OCI-LY1 (cell line): ENCODE results near the gene B3GAT1.

Source experiments
- H2AFZ ChIP-seq: fragments of 200-600 bp; sonication (generic), shearing (Covaris generic); 2 replicates; pipeline ENCODE4 v1.6.0; 2014; ENCODE audit warnings: antibody characterized with exemption, mild to moderate bottlenecking, low read length
- H3F3A ChIP-seq: fragments of 200-600 bp; sonication (generic), shearing (Covaris generic); 2 replicates; pipeline ENCODE4 v1.6.0; 2014; ENCODE audit warnings: mild to moderate bottlenecking, antibody characterized with exemption, low read length, moderate library complexity; ENCODE audit not compliant: insufficient read depth
- H3K27ac ChIP-seq: fragments of 200-600 bp; sonication (generic); 2 replicates; pipeline ENCODE4 v1.5.1; 2014; ENCODE audit warnings: low read length, mixed run types, mild to moderate bottlenecking, low read depth; ENCODE audit not compliant: poor library complexity, severe bottlenecking
- H3K27me3 ChIP-seq: fragments of 200-600 bp; sonication (generic); 2 replicates; pipeline ENCODE4 v1.6.0; 2014; ENCODE audit warnings: antibody characterized with exemption, mild to moderate bottlenecking, low read length, moderate library complexity; ENCODE audit not compliant: insufficient read depth
- H3K36me3 ChIP-seq: fragments of 200-600 bp; sonication (generic); 2 replicates; pipeline ENCODE4 v1.6.1; 2014; ENCODE audit warnings: mild to moderate bottlenecking, antibody characterized with exemption, low read length, moderate library complexity, mixed read lengths; ENCODE audit not compliant: insufficient read depth
- H3K4me1 ChIP-seq: fragments of 200-600 bp; sonication (generic); 2 replicates; pipeline ENCODE4 v1.5.1; 2014; ENCODE audit warnings: mild to moderate bottlenecking, low read length, moderate library complexity; ENCODE audit not compliant: insufficient read depth, severe bottlenecking
- H3K4me2 ChIP-seq: fragments of 200-600 bp; sonication (generic), shearing (Covaris generic); 2 replicates; pipeline ENCODE4 v1.6.1; 2014; ENCODE audit warnings: low read length
- H3K4me3 ChIP-seq: fragments of 200-600 bp; sonication (generic); 2 replicates; pipeline ENCODE4 v1.5.1; 2014; ENCODE audit warnings: low read length, low read depth, mild to moderate bottlenecking, mixed read lengths; ENCODE audit not compliant: poor library complexity, severe bottlenecking
- H3K79me2 ChIP-seq: fragments of 200-600 bp; shearing (Covaris generic); 2 replicates; pipeline ENCODE4 v1.6.1; 2016; ENCODE audit warnings: mixed run types, low read length, mixed read lengths; ENCODE audit not compliant: insufficient read depth
- H3K9ac ChIP-seq: fragments of 200-600 bp; sonication (generic), shearing (Covaris generic); 2 replicates; pipeline ENCODE4 v1.6.1; 2014; ENCODE audit warnings: mild to moderate bottlenecking, low read length, mixed read lengths
- H3K9me2 ChIP-seq: fragments of 200-600 bp; sonication (generic), shearing (Covaris generic); 2 replicates; pipeline ENCODE4 v1.6.1; 2014; ENCODE audit warnings: low read depth, mild to moderate bottlenecking, low read length, mixed read lengths
- H3K9me3 ChIP-seq: fragments of 200-600 bp; shearing (Covaris generic); 2 replicates; pipeline ENCODE4 v1.6.1; 2014; ENCODE audit warnings: low read length, mixed read lengths
- H4K20me1 ChIP-seq: fragments of 200-600 bp; sonication (generic), shearing (Covaris generic); 2 replicates; pipeline ENCODE4 v1.6.0; 2016; ENCODE audit warnings: mild to moderate bottlenecking, low read length; ENCODE audit not compliant: insufficient read depth
- EZH2 ChIP-seq: fragments of 200-600 bp; sonication (generic), shearing (Covaris generic); IDR thresholded peaks from 2 replicates; pipeline ENCODE4 v1.8.0; 2017; ENCODE audit warnings: borderline replicate concordance, mixed run types, mild to moderate bottlenecking, antibody characterized with exemption, low read length, moderate library complexity, mixed read lengths
- TF ChIP-seq, protein P1 (sequence below): fragments of 200-600 bp; sonication (generic), shearing (Covaris generic); IDR thresholded peaks from 2 replicates; pipeline ENCODE4 v1.5.1; 2017; ENCODE audit warnings: mild to moderate bottlenecking, antibody characterized with exemption, low read length, moderate library complexity, mixed read lengths

The B3GAT1 gene

DNA sequence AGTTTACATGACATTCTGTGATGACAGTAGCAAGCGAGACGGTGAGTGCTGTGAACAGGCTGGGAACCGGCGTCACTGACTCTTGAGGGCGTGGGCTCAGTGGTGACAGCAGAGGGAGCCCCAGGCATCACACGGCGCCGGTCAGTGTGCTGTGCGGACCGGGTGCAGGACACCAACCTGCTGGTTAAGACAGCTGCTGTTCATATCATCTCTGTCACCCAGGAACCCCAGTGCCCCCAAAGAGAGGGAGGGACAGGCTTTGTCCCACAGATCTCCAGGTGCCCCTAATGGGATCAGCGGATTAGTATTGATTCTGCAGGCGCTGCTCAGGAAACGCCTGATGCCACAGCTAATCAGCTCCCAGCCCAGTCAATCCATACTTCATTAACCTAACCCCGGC, 18.4 kb downstream of the B3GAT1 start:
- H3F3A ChIP-seq, result no peaks in the 10 kb centered on the region
- no peak overlapping the region for H3K27ac ChIP-seq
- H3K4me2 ChIP-seq, result no peak overlapping the region
- H3K4me3 ChIP-seq, result no peak overlapping the region
- H3K27me3 ChIP-seq, result no peaks in the 10 kb centered on the region
- H3K9me3 ChIP-seq, result no peaks in the 10 kb centered on the region
- H3K36me3 ChIP-seq, result no peaks in the 10 kb centered on the region
- no peaks in the 10 kb centered on the region for H3K9me2 ChIP-seq
- H4K20me1 ChIP-seq, result no peaks in the 10 kb centered on the region
- H2AFZ ChIP-seq, result no peak overlapping the region
- no peaks in the 10 kb centered on the region for H3K79me2 ChIP-seq
- TF ChIP-seq, protein P1, sequence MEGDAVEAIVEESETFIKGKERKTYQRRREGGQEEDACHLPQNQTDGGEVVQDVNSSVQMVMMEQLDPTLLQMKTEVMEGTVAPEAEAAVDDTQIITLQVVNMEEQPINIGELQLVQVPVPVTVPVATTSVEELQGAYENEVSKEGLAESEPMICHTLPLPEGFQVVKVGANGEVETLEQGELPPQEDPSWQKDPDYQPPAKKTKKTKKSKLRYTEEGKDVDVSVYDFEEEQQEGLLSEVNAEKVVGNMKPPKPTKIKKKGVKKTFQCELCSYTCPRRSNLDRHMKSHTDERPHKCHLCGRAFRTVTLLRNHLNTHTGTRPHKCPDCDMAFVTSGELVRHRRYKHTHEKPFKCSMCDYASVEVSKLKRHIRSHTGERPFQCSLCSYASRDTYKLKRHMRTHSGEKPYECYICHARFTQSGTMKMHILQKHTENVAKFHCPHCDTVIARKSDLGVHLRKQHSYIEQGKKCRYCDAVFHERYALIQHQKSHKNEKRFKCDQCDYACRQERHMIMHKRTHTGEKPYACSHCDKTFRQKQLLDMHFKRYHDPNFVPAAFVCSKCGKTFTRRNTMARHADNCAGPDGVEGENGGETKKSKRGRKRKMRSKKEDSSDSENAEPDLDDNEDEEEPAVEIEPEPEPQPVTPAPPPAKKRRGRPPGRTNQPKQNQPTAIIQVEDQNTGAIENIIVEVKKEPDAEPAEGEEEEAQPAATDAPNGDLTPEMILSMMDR, result no peak
- TF ChIP-seq EZH2, result no peak
- H3K4me1 ChIP-seq, result no peaks in the 10 kb centered on the region
- no peak overlapping the region for H3K9ac ChIP-seq

- H3K9me3 ChIP-seq, result no peaks in the 10 kb centered on the region
- H3K9me2 ChIP-seq, result no peaks in the 10 kb centered on the region
- H3K4me3 ChIP-seq, result no peak overlapping the region
- no peaks in the 10 kb centered on the region for H3F3A ChIP-seq
- H3K79me2 ChIP-seq, result no peaks in the 10 kb centered on the region
- H3K4me1 ChIP-seq, result no peaks in the 10 kb centered on the region
- H3K27ac ChIP-seq, result no peak overlapping the region
- no peak overlapping the region for H3K4me2 ChIP-seq
- H3K9ac ChIP-seq, result no peak overlapping the region
- H4K20me1 ChIP-seq, result no peaks in the 10 kb centered on the region
- H3K36me3 ChIP-seq, result no peaks in the 10 kb centered on the region
- no peak overlapping the region for H2AFZ ChIP-seq
- no peaks in the 10 kb centered on the region for H3K27me3 ChIP-seq
- TF ChIP-seq, protein P1, result no peak
- TF ChIP-seq EZH2, result no peak
Measured at GRCh38 chr11:134392953-134393615, 19.0 kb downstream of the B3GAT1 start.

DNA sequence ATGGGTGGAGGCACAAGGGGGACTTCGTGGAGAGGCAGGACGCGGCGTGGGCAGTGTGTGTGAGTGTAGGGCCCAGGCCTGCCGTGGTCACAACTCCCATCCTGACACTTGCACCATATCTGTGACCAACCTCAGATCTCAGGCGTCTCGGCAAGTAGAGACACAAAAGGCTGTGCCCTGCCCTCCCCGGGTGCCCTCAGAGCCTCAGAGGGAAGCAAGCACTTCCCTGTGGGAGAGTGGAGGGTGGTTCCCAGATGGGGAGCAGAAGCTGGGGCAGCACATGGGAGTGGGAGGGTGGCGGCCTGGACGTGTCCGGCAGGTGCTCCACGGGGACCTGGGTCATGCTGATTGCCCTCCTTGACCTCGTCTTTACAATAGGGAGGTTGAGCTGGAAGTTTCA, 20.4 kb downstream of the B3GAT1 start:
- TF ChIP-seq EZH2, result no peak
- TF ChIP-seq, protein P1, result no peak
- Histone ChIP-seq H3K4me2 (no peak overlapping the region), H3F3A (no peaks in the 10 kb centered on the region), H3K27ac (no peak overlapping the region), H3K9ac (no peak overlapping the region), H3K79me2 (no peaks in the 10 kb centered on the region), H3K9me2 (no peaks in the 10 kb centered on the region), H3K4me1 (no peaks in the 10 kb centered on the region), H4K20me1 (no peaks in the 10 kb centered on the region), H3K27me3 (no peaks in the 10 kb centered on the region), H3K9me3 (no peaks in the 10 kb centered on the region), H3K36me3 (no peaks in the 10 kb centered on the region), H3K4me3 (no peak overlapping the region), H2AFZ (no peak overlapping the region)
